IPS-NIHi7 (cell line): ENCODE data around the gene SHROOM3.
"Not testable (repeated sequence)": the region's sequence is repeated elsewhere in the genome, so short reads cannot be mapped to it uniquely, and the experiment has no call there.

Experiments used
- DNase-seq: peaks from one replicate; pipeline ENCODE4 v3.0.0; 2012; ENCODE audit warnings: mixed read lengths; ENCODE audit errors: extremely low spot score

The SHROOM3 gene

DNA sequence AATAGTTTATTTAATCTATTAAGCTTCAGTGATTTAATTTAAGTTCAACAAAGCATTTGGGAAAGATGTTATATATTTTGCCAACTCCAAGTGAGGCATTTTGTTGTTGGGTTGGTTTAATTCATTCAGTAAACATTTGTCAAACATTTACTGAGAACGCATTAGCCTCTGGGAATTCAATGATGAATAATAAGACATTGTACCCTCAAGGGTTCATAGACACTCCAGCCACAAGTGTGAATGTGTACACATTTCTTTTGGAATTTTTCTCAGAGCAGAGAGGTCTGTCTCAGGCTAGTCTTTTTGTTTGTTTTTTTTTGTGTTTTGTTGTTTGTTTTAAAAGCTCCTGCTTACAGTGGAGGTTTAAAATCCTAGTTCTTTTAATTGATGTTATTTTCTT, 259.0 kb downstream of the SHROOM3 start:
- no peak for DNase-seq

DNA sequence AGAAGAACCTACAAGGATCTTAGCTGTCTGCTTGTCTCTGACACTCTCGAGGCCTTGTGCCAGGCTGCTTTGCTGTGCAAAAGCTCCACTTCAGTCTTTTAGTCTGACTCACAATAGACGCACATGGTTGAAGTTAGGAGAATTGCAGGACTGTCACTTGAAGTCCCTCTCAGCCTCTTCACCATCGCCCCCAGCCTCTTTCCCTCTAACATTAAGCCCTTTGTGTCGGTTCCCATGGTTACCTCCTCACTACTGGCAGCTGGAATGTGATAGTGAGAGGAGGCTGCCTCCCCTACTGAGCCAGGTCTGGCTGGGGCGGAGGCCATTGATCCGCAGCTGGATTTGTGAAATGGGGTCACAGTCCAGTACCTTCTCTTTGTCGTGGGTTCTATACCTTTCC, 261.1 kb downstream of the SHROOM3 start:
- DNase-seq: peak; percentile 79

DNA sequence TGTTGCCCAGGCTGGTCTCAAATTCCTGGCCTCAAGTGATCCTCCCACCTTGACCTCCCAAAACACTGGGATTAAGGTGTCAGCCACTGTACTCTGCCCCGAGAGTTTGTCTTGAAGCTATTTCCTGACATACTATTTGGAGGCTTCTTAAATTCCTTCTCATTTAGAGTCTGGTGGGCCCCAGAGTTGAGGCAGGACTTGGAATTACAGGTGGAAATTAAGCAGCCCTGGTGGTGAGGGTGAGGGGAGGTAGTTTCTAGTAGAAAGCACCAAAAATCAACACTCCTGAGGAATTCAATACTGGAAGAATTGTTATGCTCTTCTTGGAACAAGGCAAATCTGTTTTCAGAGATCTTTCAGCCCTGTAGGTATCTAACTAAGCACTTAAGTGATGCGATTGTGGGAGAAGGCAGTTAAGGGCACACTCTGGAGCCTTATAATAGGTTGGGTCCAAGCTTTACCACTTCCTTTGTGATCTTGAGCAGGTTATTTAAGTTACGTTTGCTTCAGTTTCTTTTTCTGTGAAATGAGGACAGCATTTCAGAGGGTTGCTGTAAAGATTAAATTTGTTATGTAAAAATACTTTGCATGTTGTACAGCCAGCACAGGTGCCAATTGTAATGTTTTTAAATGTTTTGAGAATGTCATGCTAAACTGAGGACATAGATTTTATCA, 262.2 kb downstream of the SHROOM3 start:
- DNase-seq: no peak

DNA sequence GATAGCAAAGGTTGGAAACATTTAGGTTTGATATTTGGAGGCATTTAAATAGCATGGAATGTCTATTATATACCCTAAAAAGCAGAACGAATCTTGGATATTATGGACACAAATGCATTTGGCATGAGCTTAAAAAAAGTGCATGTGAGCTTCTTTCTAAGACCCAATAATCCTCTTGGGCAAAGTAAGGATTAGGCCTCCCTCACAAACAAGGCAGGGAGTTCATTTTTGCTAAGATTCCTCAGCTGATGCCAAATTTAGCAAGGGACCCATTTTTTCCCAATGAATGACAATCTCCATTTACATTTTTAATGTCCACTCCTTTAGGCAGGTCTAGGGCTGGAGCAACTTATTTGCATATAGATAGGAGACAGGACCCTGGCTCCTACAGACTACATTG, 263.1 kb downstream of the SHROOM3 start:
- no peak for DNase-seq

DNA sequence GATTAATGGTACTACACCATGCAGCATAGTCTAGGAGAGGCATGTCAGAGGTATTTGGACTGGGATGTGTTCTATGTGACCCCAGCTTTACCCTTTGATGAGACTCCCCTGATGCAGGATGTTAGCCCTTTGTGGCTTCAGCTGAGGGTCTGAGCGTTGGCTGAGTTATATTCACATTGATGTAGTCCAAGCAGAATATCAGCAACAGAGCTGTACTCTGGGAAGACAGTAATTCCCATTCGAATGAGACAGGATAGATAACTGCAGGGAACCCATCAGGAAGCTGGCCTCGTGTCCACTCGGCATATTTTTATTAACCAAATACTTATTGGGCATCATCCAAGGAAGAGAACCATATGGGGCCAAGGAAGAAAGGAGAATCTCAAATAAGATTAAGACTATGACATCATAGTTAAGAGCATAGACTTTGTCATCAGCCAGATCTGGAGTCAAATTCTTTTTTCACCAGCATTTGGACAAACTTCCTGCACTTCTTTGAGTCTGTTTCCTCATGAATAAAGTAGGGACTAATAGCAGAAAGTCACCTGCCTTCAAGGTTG, 264.8 kb downstream of the SHROOM3 start:
- no peak for DNase-seq

DNA sequence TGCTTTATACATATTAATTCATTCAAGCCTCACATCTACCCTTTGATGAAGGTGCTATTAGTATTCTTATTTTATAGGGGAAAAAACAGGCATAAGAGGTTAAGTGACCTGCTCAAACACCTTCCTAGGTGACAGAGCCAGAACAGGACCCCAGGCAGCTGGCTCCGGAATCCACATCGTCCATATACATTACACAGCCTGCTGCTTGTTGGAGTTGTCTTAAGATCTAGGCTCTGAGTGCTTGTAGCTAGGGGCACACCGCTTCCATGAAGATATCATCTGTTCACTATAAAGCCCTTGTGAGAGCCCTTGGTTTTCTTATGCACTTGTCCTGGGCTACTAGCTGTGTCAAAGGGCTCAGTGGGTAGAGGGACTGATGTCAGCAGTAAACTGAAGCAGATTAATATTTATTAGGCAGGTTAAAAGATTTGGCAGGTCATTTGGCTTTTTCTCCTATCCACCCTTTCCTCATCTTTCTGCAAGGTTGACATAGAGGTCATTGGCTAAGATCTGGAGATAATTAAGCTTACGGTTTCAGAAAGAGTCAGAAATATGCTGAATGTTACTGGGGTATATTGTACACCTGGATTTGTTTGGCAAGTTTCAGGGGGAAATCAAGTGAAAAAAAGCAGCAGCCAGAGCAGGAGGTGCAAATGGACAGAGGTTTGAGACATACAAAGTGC, 267.6 kb downstream of the SHROOM3 start:
- DNase-seq: no peak

DNA sequence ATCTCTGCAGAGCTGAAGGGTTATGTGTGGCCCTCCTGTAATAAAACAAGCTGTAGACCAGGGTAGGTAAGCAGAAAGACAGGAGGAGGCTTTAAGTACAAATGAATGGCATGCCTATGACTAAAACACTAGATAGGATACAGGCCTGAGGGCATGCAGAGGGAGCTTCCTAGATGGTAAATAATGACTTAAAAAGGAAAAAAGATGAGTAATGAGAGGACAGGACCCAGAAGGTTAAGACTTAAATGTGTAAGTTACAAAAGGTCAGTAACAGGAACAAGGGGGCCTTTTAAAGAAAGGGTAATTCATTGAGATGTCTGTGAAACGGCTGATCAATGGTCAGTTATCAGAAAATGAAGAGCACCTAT, 268.1 kb downstream of the SHROOM3 start:
- no peak for DNase-seq

DNA sequence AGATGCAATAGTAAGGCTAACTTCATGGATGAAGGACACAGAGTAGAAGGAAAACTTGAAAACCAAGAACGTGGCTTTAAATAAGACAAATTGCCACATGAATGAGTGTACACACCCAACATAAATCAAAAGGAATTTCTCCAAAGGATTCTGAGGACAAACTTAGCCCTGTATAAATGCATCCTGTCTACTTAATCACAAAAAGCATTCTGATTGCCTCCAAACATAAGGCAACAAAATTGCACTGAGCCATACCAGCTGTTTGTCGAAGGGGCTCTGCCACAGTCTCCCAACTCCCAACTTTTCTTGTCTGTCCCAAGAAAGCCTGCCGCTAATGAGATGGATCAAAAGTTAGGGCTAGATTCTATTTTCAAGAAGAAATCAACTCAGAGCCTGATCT, 268.6 kb downstream of the SHROOM3 start:
- DNase-seq: no peak

DNA sequence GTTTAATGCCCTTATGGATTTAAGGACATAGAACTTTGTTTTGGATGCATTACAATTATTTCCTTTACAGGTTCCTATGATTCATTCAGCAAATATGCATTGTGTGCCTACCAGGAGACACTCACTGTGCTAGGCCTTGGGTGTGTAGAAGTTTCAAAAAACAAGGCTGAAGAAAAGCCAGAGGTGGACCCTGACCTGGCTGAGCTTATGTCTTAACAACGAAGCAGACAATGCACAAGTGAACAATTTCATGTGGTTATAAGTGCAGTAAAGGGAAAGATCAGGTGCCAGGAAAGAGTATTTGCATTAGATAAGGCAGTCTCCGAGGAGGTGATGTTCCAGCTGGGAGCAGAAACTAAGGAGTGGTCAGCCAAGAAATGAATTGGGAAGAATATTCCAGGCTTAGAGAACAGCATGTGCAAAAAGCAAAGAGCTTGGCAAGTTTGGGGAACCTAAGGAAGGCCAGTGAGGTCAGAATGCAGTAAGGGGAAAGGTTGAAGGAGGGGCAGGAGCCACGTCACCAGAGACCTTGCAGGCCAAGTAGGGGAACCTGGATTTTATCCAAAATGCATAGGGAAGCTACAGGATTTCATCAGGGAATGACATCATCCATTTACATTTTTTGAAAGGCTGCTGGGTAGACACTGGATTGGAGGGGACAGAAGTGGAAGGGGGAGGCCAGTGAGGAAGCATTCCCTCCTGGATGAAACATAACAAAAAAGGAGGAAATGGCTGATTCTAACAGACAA, 269.3 kb downstream of the SHROOM3 start:
- DNase-seq: no peak

DNA sequence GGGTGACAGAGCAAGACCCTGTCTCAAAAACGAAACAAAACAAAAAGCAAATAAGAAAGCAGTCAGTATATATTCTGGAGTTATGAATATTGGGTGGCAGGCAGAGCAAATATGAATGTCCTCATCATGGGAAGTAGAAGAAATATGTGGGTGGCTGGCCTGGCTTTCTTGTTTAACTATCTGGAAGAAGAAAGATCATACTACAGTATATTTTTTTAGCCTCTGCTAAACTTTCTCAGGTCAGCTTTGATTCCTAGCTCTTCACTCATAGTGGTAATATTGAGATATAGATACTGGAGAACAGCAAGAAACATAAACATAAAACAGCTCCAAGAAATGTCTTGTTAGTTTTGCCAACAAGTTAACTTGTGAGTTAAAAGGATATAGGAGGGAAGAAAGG, 270.4 kb downstream of the SHROOM3 start:
- DNase-seq: no peak

DNA sequence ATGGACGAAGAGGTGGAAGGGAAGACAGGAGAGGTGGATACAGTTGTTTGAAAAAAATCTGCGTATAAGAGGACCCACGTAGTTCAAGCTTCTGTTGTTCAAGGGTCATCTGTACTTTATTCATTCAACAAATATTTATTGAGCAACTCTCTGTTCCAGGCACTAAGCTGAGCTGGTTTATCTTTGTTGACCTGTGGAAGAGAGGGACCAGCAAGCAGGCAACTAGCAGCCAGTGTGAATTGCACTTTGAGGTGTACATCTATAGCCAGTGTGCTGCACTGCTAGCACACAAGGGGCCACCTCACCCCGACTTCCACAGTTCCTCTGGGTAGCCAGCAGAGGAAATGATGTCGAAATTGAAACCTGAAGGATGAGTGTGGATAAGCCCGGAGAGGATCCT, 271.6 kb downstream of the SHROOM3 start:
- DNase-seq: no peak

DNA sequence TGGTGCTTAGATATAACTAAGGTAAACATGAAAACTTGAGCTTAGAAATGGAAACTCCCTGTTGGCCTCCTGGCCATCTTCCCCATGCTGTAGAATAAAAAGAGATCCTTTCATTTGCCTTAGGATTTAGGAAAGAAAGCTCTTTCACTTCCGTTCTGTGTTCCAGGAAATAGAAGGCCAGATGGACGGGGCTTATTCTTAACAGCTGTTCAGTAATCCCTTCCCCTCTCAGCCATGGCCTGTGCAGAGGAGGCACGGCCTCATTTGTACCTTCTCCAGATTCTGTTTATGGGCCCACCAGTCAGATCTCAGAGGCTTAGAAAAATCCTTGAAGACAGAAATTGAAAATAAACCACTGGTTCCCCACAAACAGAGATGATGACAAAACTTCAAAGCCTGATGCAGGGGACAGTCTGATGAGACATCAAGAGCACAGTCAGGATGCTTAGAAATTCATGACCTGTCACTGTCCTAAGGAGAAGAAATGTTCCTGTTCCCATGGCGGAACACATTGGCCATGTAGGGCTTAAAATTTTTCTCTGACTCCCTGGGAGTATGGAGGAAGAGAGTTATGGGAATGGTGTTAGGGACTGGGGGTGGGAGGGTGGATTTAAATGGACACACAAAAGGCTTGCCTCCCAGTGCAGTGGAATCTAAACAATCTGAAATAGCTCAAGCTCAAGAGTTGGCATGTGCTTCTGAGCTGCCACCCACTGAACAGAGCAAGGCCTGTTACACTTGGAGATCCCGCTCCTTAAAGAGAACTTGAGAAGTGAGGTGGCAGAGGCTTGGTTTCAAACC, 274.1 kb downstream of the SHROOM3 start:
- DNase-seq: no peak

DNA sequence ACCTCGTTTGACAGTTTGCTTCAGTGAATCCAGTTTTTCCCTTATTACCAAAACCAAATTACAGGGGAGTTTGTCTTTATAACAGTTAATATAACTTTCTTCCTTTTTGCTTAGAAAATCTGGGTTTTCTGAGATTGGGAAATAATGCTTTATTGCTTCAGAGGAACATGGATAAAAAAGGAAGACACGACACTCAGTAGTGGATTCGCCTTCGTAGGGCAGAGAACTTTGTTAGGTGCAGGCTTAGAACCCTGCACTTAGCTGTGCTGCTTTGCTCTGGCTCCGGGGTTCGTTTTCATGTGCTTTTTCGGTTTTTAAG, 274.7 kb downstream of the SHROOM3 start:
- no peak for DNase-seq

DNA sequence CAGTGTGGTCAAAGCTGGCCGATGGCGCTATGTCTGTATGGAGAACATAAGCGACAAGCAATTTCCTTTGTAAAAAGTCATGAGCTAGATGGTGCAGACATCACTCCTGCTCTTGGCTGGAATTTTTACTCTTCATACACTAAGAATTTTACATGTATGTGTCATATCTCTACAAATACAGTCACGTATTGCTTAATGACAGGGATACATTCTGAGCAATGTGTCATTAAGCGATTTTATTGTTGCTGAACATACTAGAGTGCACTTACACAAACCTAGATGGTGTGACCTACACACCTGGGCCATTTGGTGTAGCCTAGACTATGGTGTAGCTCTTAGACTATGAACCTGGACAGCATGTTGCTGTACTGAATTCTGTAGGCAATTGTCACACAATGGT, 277.5 kb downstream of the SHROOM3 start:
- DNase-seq: no peak

DNA sequence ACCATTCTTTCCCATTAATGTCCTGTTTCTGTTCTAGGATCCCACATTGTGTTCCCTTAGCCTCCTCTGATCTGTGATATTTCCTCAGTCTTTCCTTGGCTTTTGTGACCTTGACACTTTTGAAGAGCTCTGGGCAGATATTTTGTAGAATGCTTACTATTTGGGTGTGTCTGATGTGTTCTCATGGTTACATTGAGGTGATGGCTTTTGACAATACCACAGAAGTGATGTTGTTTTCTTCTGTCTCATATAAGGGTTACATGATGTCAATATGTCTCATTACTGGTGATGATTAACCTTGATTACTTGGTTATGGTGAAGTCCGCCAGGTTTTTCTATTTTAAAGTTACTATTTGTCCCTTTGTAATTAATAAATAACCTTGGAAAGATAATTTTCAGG, 279.2 kb downstream of the SHROOM3 start:
- DNase-seq: no peak

DNA sequence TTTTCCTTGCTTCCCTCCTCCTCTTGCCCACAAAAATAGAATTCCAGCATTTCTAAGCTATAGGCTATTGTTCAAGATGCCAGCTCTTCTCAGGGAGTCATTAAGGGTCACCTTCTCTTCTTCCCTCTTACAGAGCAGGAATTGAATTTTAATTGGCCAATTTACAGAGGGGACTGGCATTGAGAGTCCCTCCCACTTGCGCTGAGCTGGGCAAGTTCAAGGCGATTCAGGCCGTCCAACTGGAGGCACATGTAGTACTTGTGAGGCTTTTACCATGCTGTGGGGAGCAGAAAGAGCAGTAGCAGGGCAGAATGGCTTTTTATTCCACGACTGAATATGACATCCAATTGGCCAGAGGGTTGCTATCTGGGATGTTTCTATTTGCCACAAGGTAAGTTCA, 281.0 kb downstream of the SHROOM3 start:
- DNase-seq: no peak

DNA sequence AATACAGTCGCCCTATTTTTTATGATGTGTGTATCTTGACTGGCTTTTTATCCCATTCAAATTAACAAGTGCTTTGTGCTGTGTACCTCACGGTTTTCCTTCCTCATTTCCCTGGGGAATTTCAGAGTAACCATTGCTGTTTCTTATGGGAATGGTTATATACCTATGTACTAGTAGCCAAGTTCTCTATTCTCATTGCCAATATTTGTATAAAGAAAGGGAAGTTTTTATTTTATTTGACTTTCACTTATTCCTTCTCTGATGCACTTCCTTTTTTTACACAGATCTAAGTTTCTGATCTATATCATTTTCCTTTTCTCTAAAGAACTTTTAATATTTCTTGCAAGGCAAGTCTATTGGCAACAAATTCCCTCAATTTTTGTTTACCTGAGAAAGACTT, 281.6 kb downstream of the SHROOM3 start:
- DNase-seq: no peak

DNA sequence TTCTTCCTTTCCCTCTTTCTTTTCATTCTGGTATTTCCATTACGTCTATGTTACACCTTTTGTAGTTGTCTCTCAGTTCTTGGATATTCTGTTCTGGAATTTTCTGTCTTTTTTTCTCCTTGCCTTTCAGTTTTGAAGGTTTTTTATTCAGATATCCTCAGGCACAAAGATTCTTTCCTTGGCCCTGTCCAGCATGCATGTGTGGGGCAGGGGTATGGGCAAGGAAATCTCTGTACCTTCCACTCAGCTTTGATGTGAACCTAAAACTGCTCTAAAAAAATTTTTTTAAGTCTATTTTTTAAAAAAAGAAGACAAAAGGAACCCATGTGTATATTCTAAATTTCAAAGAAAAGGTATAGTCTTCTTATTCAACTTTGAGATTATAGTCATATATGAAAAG, 282.4 kb downstream of the SHROOM3 start:
- DNase-seq: no peak

DNA sequence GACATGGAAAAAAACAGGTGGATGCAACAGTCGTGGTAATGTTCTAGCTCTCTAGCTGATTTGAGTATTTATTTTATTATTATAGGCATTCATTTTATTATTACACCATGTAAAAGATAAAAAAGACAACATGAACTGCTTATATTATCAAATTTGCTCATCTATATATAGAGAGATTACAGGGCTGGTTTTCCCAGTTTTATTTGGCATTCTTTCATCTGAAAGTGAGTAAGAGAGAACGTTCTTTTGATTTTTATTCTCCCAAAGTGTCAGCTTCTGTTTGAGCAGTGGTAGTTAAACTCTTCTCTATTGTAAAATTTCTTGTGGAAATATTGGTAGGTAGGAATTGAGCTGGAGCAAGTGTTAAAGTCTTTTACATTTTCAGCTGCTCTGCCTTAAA, 283.0 kb downstream of the SHROOM3 start:
- no peak for DNase-seq

DNA sequence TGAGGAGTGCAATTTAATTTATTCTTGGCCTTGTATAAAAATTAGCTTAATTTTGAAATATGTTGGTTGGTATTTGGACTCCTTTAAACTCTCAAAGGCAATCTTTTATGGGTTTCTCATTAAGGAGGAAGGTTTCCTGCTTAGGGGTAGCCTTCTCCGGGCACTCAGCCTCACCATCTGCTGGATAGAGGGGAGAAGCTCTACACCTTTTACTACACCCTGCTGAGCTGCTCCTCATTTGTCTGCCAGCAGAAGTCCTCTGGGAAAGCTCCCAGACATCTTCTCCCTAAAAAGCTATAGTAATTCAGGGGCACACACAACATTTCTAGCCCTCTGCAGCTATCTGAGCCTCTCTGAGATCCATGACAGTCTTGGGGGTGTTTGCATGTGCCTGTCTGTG, 283.8 kb downstream of the SHROOM3 start:
- no peak for DNase-seq

DNA sequence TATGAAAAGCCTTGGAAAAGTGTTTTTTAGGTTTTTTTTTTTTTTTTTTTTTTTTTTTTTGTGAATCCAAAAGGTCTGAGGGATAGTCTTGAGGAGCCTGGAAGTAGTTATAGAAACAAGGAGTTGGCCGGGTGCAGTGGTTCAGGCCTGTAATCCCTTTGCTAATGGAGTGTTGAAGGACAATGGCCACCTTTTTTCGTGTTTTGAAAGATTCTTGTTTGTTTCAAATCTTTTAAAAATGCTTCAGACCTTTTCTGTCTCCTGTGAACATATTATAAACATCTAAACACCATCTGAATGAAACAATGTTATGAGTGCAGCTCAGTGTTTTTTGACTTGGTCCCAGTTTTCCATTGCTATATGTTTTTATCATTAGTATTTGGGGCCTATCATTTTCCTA, 285.1 kb downstream of the SHROOM3 start:
- DNase-seq: no peak

DNA sequence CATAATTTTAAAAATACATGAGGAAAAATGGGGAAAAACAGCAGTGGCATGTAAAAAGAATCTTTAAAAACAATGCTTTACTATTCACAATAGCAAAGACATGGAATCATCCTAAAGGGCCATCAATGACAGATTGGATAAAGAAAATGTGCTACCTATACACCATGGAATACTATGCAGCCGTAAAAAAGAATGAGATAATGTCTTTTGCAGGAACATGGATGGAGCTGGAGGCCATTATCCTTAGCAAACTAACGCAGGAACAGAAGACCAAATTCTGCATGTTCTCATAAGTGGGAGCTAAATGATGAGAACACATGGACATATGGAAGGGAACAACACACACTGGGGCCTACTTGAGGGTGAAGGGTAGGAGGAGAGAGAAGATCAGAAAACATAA, 287.1 kb downstream of the SHROOM3 start:
- DNase-seq: not testable (repeated sequence)
